OCI-LY7 (cell line): ENCODE data around the gene TTC28. TPM values are rescaled to one million over a fixed set of nuclear protein-coding genes. Genes with fewer than 3 reads are reported as not detected.

Experiments used
- BruUV-seq: library from RNA; stranded (reverse); fragments of 400-500 nt; replicated peaks from 2 replicates; lab custom pipeline; 2021; lab: Mats Ljungman, UMichigan
- CTCF ChIA-PET: fragments of 300-600 bp; sonication (Branson Sonifier 250); formaldehyde crosslinking; loops from one replicate; lab custom pipeline; 2022; ENCODE audit warnings: antibody characterized with exemption; ENCODE audit not compliant: unreplicated experiment; lab: Charles Lee
- POLR2A ChIA-PET: fragments of 300-600 bp; sonication (Branson Sonifier 250); formaldehyde crosslinking; loops from one replicate; lab custom pipeline; 2022; ENCODE audit warnings: antibody characterized with exemption; lab: Charles Lee
- DNase-seq: peaks from one replicate; pipeline ENCODE4 v3.0.0-alpha.2; 2015; ENCODE audit warnings: low spot score
- H2AFZ ChIP-seq: fragments of 200-600 bp; sonication (generic), shearing (Covaris generic); 2 replicates; pipeline ENCODE4 v1.6.1; 2014; ENCODE audit warnings: mild to moderate bottlenecking, antibody characterized with exemption, low read length, moderate library complexity
- H3K27ac ChIP-seq: fragments of 200-600 bp; sonication (generic); 2 replicates; pipeline ENCODE4 v1.5.1; 2014; ENCODE audit warnings: mixed run types, low read depth, mild to moderate bottlenecking, moderate library complexity, low read length, inconsistent platforms; ENCODE audit not compliant: poor library complexity, severe bottlenecking
- H3K36me3 ChIP-seq: fragments of 200-600 bp; sonication (generic); 2 replicates; pipeline ENCODE4 v1.6.1; 2014; ENCODE audit warnings: mild to moderate bottlenecking, antibody characterized with exemption, low read length, moderate library complexity, mixed read lengths; ENCODE audit not compliant: insufficient read depth
- H3K4me1 ChIP-seq: fragments of 200-600 bp; sonication (generic); 2 replicates; pipeline ENCODE4 v1.5.1; 2014; ENCODE audit warnings: mild to moderate bottlenecking, low read length; ENCODE audit not compliant: insufficient read depth, poor library complexity, severe bottlenecking
- H3K4me2 ChIP-seq: fragments of 200-600 bp; sonication (generic); 2 replicates; pipeline ENCODE4 v1.6.1; 2014; ENCODE audit warnings: mild to moderate bottlenecking, low read length
- H3K4me3 ChIP-seq: fragments of 200-600 bp; sonication (generic); 2 replicates; pipeline ENCODE4 v1.5.1; 2014; ENCODE audit warnings: mild to moderate bottlenecking, low read depth, low read length; ENCODE audit not compliant: poor library complexity, severe bottlenecking
- H3K79me2 ChIP-seq: fragments of 200-600 bp; sonication (generic); 2 replicates; pipeline ENCODE4 v1.6.1; 2016; ENCODE audit warnings: low read depth, mild to moderate bottlenecking, low read length, moderate library complexity, mixed read lengths; ENCODE audit not compliant: insufficient read depth
- H3K9me2 ChIP-seq: fragments of 200-600 bp; sonication (generic); 2 replicates; pipeline ENCODE4 v1.6.1; 2016; ENCODE audit warnings: mild to moderate bottlenecking, low read length, mixed read lengths; ENCODE audit not compliant: insufficient read depth
- H3K9me3 ChIP-seq: fragments of 200-600 bp; sonication (generic); 2 replicates; pipeline ENCODE4 v1.6.1; 2014; ENCODE audit warnings: mild to moderate bottlenecking, mixed run types, low read length, mixed read lengths
- H4K20me1 ChIP-seq: fragments of 200-600 bp; sonication (generic); 2 replicates; pipeline ENCODE4 v1.6.1; 2014; ENCODE audit warnings: mild to moderate bottlenecking, antibody characterized with exemption, low read length, moderate library complexity, mixed read lengths; ENCODE audit not compliant: insufficient read depth
- CTCF ChIP-seq: fragments of 200-600 bp; sonication (generic); conservative IDR thresholded peaks from 2 replicates; pipeline ENCODE4 v1.5.1; 2014; ENCODE audit warnings: mild to moderate bottlenecking, antibody characterized with exemption, low read length, moderate library complexity, mixed read lengths
- EZH2phosphoT487 ChIP-seq: fragments of 200-600 bp; sonication (generic); IDR thresholded peaks from 2 replicates; pipeline ENCODE4 v1.6.1; 2018; ENCODE audit warnings: low read depth, borderline replicate concordance, mild to moderate bottlenecking, mixed run types, antibody characterized with exemption, low read length, moderate library complexity, mixed read lengths
- intact Hi-C: fragments of 100-400 bp; cut with micrococcal nuclease; formaldehyde crosslinking; loops from one replicate; pipeline ENCODE4 v1.10.0; 2022; ENCODE audit not compliant: unreplicated experiment
- total RNA-seq, 2 experiments: library from RNA; depleted of rRNA in 1 of 2; stranded (reverse); fragments of >200 nt in 1 of 2; shearing (Covaris generic) in 1 of 2; gene quantifications; 2 replicates each; pipeline ENCODE4 v1.2.3, GENCODE V29; 2014 to 2022

Gene TTC28
- total RNA-seq, 2 experiments from 2014 or later: under 0.01 to 0.55 TPM

DNA sequence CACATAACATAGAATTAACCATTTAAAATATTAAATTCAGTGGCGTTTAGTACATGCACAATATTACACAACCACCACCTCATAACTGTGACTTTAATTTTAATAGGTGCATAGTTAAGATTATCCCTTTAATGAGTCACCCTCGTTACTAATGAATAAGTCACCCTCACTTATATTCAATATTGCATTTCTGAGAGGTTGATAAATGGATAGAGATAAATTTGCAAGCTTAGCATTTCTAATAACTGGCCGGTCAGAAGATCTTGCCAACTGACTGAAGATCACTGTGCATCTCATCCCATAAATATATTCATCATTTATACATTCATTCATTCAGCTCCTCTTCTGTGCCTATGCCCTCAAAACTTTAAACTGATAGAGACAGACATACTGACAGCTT lies 243.7 kb downstream of the TTC28 start:
- H3K36me3 ChIP-seq: no peaks in the 10 kb centered on the region
- H3K4me2 ChIP-seq: no peak overlapping the region
- H4K20me1 ChIP-seq: no peaks in the 10 kb centered on the region; the same call in 1 of the 2 replicates
- intact Hi-C loops: no loop called here
- ChIA-PET CTCF (no interaction called here), POLR2A (interaction anchor here (1.0 kb wide), 1 partner anchor 7 kb away, joined by 3 read pairs; no protein-coding TSS in a partner anchor)
- H3K9me2 ChIP-seq: no peaks in the 10 kb centered on the region
- BruUV-seq: no TSS peak
- H3K4me3 ChIP-seq: no peak overlapping the region
- H2AFZ ChIP-seq: no peak overlapping the region
- H3K79me2 ChIP-seq: no peaks in the 10 kb centered on the region
- H3K4me1 ChIP-seq: no peaks in the 10 kb centered on the region
- no peak for DNase-seq
- H3K9me3 ChIP-seq: no peaks in the 10 kb centered on the region
- no peak overlapping the region for H3K27ac ChIP-seq
- TF ChIP-seq EZH2phosphoT487: no peak
- no peak for TF ChIP-seq CTCF

- Histone ChIP-seq H3K9me3 (no peaks in the 10 kb centered on the region), H3K4me1 (no peaks in the 10 kb centered on the region), H3K79me2 (no peaks in the 10 kb centered on the region), H3K4me2 (no peak overlapping the region), H3K27ac (no peak overlapping the region), H2AFZ (no peak overlapping the region), H4K20me1 (no peaks in the 10 kb centered on the region; the same call in 1 of the 2 replicates), H3K9me2 (no peaks in the 10 kb centered on the region), H3K36me3 (no peaks in the 10 kb centered on the region), H3K4me3 (no peak overlapping the region)
- DNase-seq: no peak
- intact Hi-C loops: no loop called here
- ChIA-PET POLR2A (interaction anchor here (1.5 kb wide), 1 partner anchor 22 kb away, joined by 3 read pairs; no protein-coding TSS in a partner anchor), CTCF (no interaction called here)
- BruUV-seq: no TSS peak
- no peak for TF ChIP-seq CTCF
- TF ChIP-seq EZH2phosphoT487: no peak
These were observed 244.4 kb downstream of the TTC28 start for GRCh38 chr22:28435140-28435768.

GRCh38 chr22:28430466-28431025 lies 249.1 kb downstream of the TTC28 start:
- no peaks in the 10 kb centered on the region for H3K4me1 ChIP-seq
- no peak overlapping the region for H3K27ac ChIP-seq
- ChIA-PET CTCF (no interaction called here), POLR2A (interaction anchor here (0.6 kb wide), 2 partner anchors 12 to 201 kb away, joined by 3 read pairs; no protein-coding TSS in a partner anchor)
- no peak for DNase-seq
- no peaks in the 10 kb centered on the region for H3K9me3 ChIP-seq
- H2AFZ ChIP-seq: no peak overlapping the region
- H3K4me2 ChIP-seq: no peak overlapping the region
- H4K20me1 ChIP-seq: no peaks in the 10 kb centered on the region
- BruUV-seq: no TSS peak
- TF ChIP-seq CTCF: no peak
- no peak for TF ChIP-seq EZH2phosphoT487
- no peaks in the 10 kb centered on the region for H3K9me2 ChIP-seq
- no peak overlapping the region for H3K4me3 ChIP-seq
- no peaks in the 10 kb centered on the region for H3K79me2 ChIP-seq
- intact Hi-C loops: no loop called here
- H3K36me3 ChIP-seq: no peaks in the 10 kb centered on the region
